Central memory CD8-positive, alpha-beta T cell (primary cell): ENCODE results near the gene SLC13A5.
"Not testable (repeated sequence)": the region's sequence is repeated elsewhere in the genome, so short reads cannot be mapped to it uniquely, and the experiment has no call there.

ENCODE experiments used
- ATAC-seq: fragments of 150-1000 bp; cut with Tn5 transposase; replicated peaks from 2 replicates; pipeline ENCODE4 v1.10.0; 2022; ENCODE audit warnings: mild to moderate bottlenecking, moderate FRiP score, moderate number of reproducible peaks; ENCODE audit not compliant: poor library complexity, severe bottlenecking; ENCODE audit errors: extremely low read depth
- DNase-seq, 2 donors: peaks; one replicate each; pipeline ENCODE4 v3.0.0; 2021; ENCODE audit warnings: low spot score in 2 of 2
- H3K27ac Mint-ChIP-seq: one replicate; pipeline ENCODE4 v1.8.0; 2022; ENCODE audit warnings: low read depth, mild to moderate bottlenecking, moderate library complexity, mixed read lengths
- H3K27me3 Mint-ChIP-seq: one replicate; pipeline ENCODE4 v1.8.0; 2022; ENCODE audit warnings: mixed read lengths
- H3K36me3 Mint-ChIP-seq: one replicate; pipeline ENCODE4 v1.8.0; 2022; ENCODE audit warnings: mild to moderate bottlenecking, moderate library complexity, mixed read lengths; ENCODE audit not compliant: insufficient read depth
- H3K4me1 Mint-ChIP-seq: one replicate; pipeline ENCODE4 v1.8.0; 2022; ENCODE audit warnings: mixed read lengths
- H3K4me3 Mint-ChIP-seq: one replicate; pipeline ENCODE4 v1.8.0; 2022; ENCODE audit warnings: mild to moderate bottlenecking, moderate library complexity, mixed read lengths
- H3K9me3 Mint-ChIP-seq: one replicate; pipeline ENCODE4 v1.8.0; 2022; ENCODE audit warnings: mixed read lengths

Gene SLC13A5

GRCh38 chr17:6666077-6666521 lies 47.1 kb downstream of the SLC13A5 start:
- peaks cover 2% of the 10 kb centered on the region for H3K36me3 Mint-ChIP-seq
- H3K27ac Mint-ChIP-seq: no peak overlapping the region
- ATAC-seq: no peak
- no peaks in the 10 kb centered on the region for H3K9me3 Mint-ChIP-seq
- no peak for DNase-seq
- no peak overlapping the region for H3K4me3 Mint-ChIP-seq
- H3K4me1 Mint-ChIP-seq: peaks cover 10% of the 10 kb centered on the region
- no peaks in the 10 kb centered on the region for H3K27me3 Mint-ChIP-seq

GRCh38 chr17:6663200-6663599 lies 50.0 kb downstream of the SLC13A5 start:
- H3K9me3 Mint-ChIP-seq, H3K27me3 Mint-ChIP-seq, H3K27ac Mint-ChIP-seq, DNase-seq, H3K4me3 Mint-ChIP-seq, H3K36me3 Mint-ChIP-seq, ATAC-seq: not testable (repeated sequence)
- H3K4me1 Mint-ChIP-seq: peaks cover 30% of the 10 kb centered on the region

GRCh38 chr17:6661464-6661848 lies 51.7 kb downstream of the SLC13A5 start:
- no peak for ATAC-seq
- Mint-ChIP-seq H3K4me3 (peak overlapping the region; percentile 6), H3K27ac (no peak overlapping the region), H3K9me3 (no peaks in the 10 kb centered on the region), H3K36me3 (peaks cover 5% of the 10 kb centered on the region), H3K27me3 (no peaks in the 10 kb centered on the region), H3K4me1 (peaks cover 42% of the 10 kb centered on the region)
- no peak for DNase-seq

GRCh38 chr17:6660805-6661463 lies 52.2 kb downstream of the SLC13A5 start:
- Mint-ChIP-seq H3K4me3 (peak overlapping the region; percentile 6), H3K4me1 (peaks cover 42% of the 10 kb centered on the region), H3K9me3 (no peaks in the 10 kb centered on the region), H3K27ac (peak overlapping the region; percentile 9), H3K27me3 (no peaks in the 10 kb centered on the region), H3K36me3 (peaks cover 8% of the 10 kb centered on the region)
- DNase-seq: no peak
- no peak for ATAC-seq

GRCh38 chr17:6660101-6660500 lies 53.1 kb downstream of the SLC13A5 start:
- Mint-ChIP-seq H3K4me3 (peak overlapping the region; percentile 21), H3K9me3 (no peaks in the 10 kb centered on the region), H3K27ac (peak overlapping the region; percentile 9), H3K36me3 (peaks cover 8% of the 10 kb centered on the region), H3K4me1 (peaks cover 40% of the 10 kb centered on the region), H3K27me3 (no peaks in the 10 kb centered on the region)
- no peak for ATAC-seq
- DNase-seq: no peak

GRCh38 chr17:6658411-6658810 lies 54.8 kb downstream of the SLC13A5 start:
- H3K36me3 Mint-ChIP-seq, H3K27ac Mint-ChIP-seq: not testable (repeated sequence)

GRCh38 chr17:6657633-6658287 lies 55.4 kb downstream of the SLC13A5 start:
- H3K27me3 Mint-ChIP-seq: no peaks in the 10 kb centered on the region
- peaks cover 8% of the 10 kb centered on the region for H3K36me3 Mint-ChIP-seq
- H3K4me3 Mint-ChIP-seq: peak overlapping the region; percentile 90
- DNase-seq: no peak
- peak overlapping the region; percentile 83 for H3K27ac Mint-ChIP-seq
- peaks cover 55% of the 10 kb centered on the region for H3K4me1 Mint-ChIP-seq
- H3K9me3 Mint-ChIP-seq: no peaks in the 10 kb centered on the region
- no peak for ATAC-seq

More at GRCh38 chr17:6658411-6658810, 54.8 kb downstream of the SLC13A5 start:
- peaks cover 48% of the 10 kb centered on the region for H3K4me1 Mint-ChIP-seq
- H3K9me3 Mint-ChIP-seq, DNase-seq, ATAC-seq, H3K4me3 Mint-ChIP-seq, H3K27me3 Mint-ChIP-seq: not testable (repeated sequence)

- peak; percentile 93 for ATAC-seq
- H3K4me3 Mint-ChIP-seq: peak overlapping the region; percentile 90
Measured at GRCh38 chr17:6656797-6657632, 56.2 kb downstream of the SLC13A5 start.

GRCh38 chr17:6655732-6656361 lies 57.3 kb downstream of the SLC13A5 start:
- H3K4me1 Mint-ChIP-seq: peaks cover 58% of the 10 kb centered on the region
- ATAC-seq, H3K27ac Mint-ChIP-seq, H3K9me3 Mint-ChIP-seq, DNase-seq, H3K27me3 Mint-ChIP-seq: not testable (repeated sequence)
- H3K36me3 Mint-ChIP-seq: peaks cover 15% of the 10 kb centered on the region
- peak overlapping the region; percentile 67 for H3K4me3 Mint-ChIP-seq

More at GRCh38 chr17:6656797-6657632, 56.2 kb downstream of the SLC13A5 start:
- not testable (repeated sequence) for H3K36me3 Mint-ChIP-seq, DNase-seq, H3K9me3 Mint-ChIP-seq, H3K27me3 Mint-ChIP-seq
- peak overlapping the region; percentile 83 for H3K27ac Mint-ChIP-seq
- peaks cover 59% of the 10 kb centered on the region for H3K4me1 Mint-ChIP-seq

- DNase-seq (no peak), ATAC-seq (no peak)
- no peaks in the 10 kb centered on the region for H3K27me3 Mint-ChIP-seq
- H3K36me3 Mint-ChIP-seq: peaks cover 19% of the 10 kb centered on the region
- H3K4me3 Mint-ChIP-seq: peak overlapping the region; percentile 31
- H3K27ac Mint-ChIP-seq: no peak overlapping the region
- H3K9me3 Mint-ChIP-seq: no peaks in the 10 kb centered on the region
- peaks cover 58% of the 10 kb centered on the region for H3K4me1 Mint-ChIP-seq
Measured at GRCh38 chr17:6654841-6655731, 58.1 kb downstream of the SLC13A5 start.

- DNase-seq: no peak
- no peak for ATAC-seq
- Mint-ChIP-seq H3K27ac (peak overlapping the region; percentile 100), H3K4me1 (peaks cover 50% of the 10 kb centered on the region), H3K9me3 (no peaks in the 10 kb centered on the region), H3K4me3 (peak overlapping the region; percentile 95), H3K27me3 (no peaks in the 10 kb centered on the region), H3K36me3 (peaks cover 25% of the 10 kb centered on the region)
Measured at GRCh38 chr17:6651919-6652452, 61.2 kb downstream of the SLC13A5 start.
